ENCODE results near the gene KCTD16. TPM values are rescaled to one million over a fixed set of nuclear protein-coding genes. Genes with fewer than 3 reads are reported as not detected.

KCTD16 gene
- total and polyA plus RNA-seq, 10 donors, result under 0.01 to 0.24 (median 0.17) TPM

GRCh38 chr5:144192661-144193060 is 22.0 kb downstream of the KCTD16 start:
- no peaks in the 10 kb centered on the region for H3K36me3 ChIP-seq
- H3K27ac ChIP-seq, result no peak overlapping the region
- intact Hi-C loops (cut with DNase I; ENCODE audit: low total_unique reads), result no loop called here
- H3K4me1 ChIP-seq, result peaks cover 38 to 50% (median 41%) of the 10 kb centered on the region in 6 donors
- TF ChIP-seq POLR2A (IDR thresholded peaks at IDR 0.05), result no peak
- TF ChIP-seq CTCF (IDR thresholded peaks at IDR 0.05 in 8 of 11, conservative IDR thresholded peaks at IDR 0.05 in 3 of 11), result no peak
- TF ChIP-seq POLR2AphosphoS5 (IDR thresholded peaks at IDR 0.05), result no peak
- no peaks in the 10 kb centered on the region for H3K9me3 ChIP-seq
- no peak overlapping the region for H3K4me3 ChIP-seq
- no peak for DNase-seq
- peaks cover 0 to 3% (median 0%) of the 10 kb centered on the region in 7 donors for H3K27me3 ChIP-seq (replicated peaks in 1 of 7)

- TF ChIP-seq CTCF (IDR thresholded peaks at IDR 0.05 in 8 of 11, conservative IDR thresholded peaks at IDR 0.05 in 3 of 11) (no peak), POLR2A (IDR thresholded peaks at IDR 0.05) (no peak), POLR2AphosphoS5 (IDR thresholded peaks at IDR 0.05) (no peak)
- Histone ChIP-seq H3K4me3 (no peak overlapping the region), H3K4me1 (peaks cover 23 to 35% (median 26%) of the 10 kb centered on the region in 6 donors), H3K27ac (no peak overlapping the region), H3K27me3 (replicated peaks in 1 of 7) (peaks cover 0 to 3% (median 0%) of the 10 kb centered on the region in 7 donors), H3K9me3 (no peaks in the 10 kb centered on the region), H3K36me3 (no peaks in the 10 kb centered on the region)
- 37 to 65% (median 54%) methylated on average over 2 of the region's 2 CpGs for WGBS, 5 donors
- intact Hi-C loops (cut with DNase I; ENCODE audit: low total_unique reads), result no loop called here
- DNase-seq, result no peak
Measured at GRCh38 chr5:144194144-144194543, 23.5 kb downstream of the KCTD16 start.

DNA sequence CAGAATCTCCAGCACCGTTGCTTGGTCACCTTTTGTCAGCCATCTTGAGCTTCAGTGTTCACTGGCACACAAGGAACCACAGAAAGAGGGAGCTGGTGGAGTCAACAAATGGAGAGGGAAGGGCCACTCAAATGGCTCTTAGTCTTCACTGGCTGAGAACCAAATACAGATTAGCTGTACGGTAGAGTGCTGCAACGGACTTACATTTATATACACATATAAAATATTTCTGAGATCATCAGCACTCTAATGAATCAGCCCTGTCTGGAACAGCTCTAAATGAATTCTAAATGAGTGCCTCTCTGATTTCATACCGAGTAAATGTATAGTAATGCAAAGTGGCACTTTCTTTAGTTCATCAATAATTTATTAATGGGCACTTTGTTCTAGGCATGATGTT is 24.8 kb downstream of the KCTD16 start:
- H3K4me1 ChIP-seq, result peaks cover 10 to 22% (median 14%) of the 10 kb centered on the region in 6 donors
- no peak overlapping the region for H3K27ac ChIP-seq
- H3K4me3 ChIP-seq, result no peak overlapping the region
- H3K36me3 ChIP-seq, result no peaks in the 10 kb centered on the region
- intact Hi-C loops (cut with DNase I; ENCODE audit: low total_unique reads), result no loop called here
- WGBS, 5 donors, result 83 to 93% (median 87%) methylated on average over 4 of the region's 4 CpGs
- TF ChIP-seq POLR2A (IDR thresholded peaks at IDR 0.05) (no peak), POLR2AphosphoS5 (IDR thresholded peaks at IDR 0.05) (no peak), CTCF (IDR thresholded peaks at IDR 0.05 in 8 of 11, conservative IDR thresholded peaks at IDR 0.05 in 3 of 11) (no peak)
- DNase-seq, result no peak
- peaks cover 0 to 13% (median 0%) of the 10 kb centered on the region in 7 donors for H3K27me3 ChIP-seq (replicated peaks in 1 of 7)
- no peaks in the 10 kb centered on the region for H3K9me3 ChIP-seq

- Histone ChIP-seq H3K9me3 (no peaks in the 10 kb centered on the region), H3K27me3 (replicated peaks in 1 of 7) (peaks cover 0 to 22% (median 0%) of the 10 kb centered on the region in 7 donors), H3K36me3 (no peaks in the 10 kb centered on the region), H3K4me1 (peaks cover 1 to 10% (median 5%) of the 10 kb centered on the region in 6 donors), H3K27ac (no peak overlapping the region), H3K4me3 (no peak overlapping the region)
- intact Hi-C loops (cut with DNase I; ENCODE audit: low total_unique reads), result no loop called here
- no peak for DNase-seq
- WGBS, 5 donors, result 65 to 96% (median 83%) methylated on average over 1 of the region's 1 CpG
- TF ChIP-seq CTCF (IDR thresholded peaks at IDR 0.05 in 8 of 11, conservative IDR thresholded peaks at IDR 0.05 in 3 of 11), result no peak
- TF ChIP-seq POLR2A (IDR thresholded peaks at IDR 0.05), result no peak
- no peak for TF ChIP-seq POLR2AphosphoS5 (IDR thresholded peaks at IDR 0.05)
Measured at GRCh38 chr5:144196612-144197011, 25.9 kb downstream of the KCTD16 start.
